ENCODE measurements around the gene IMMP2L.
"Not testable (repeated sequence)": the region's sequence is repeated elsewhere in the genome, so short reads cannot be mapped to it uniquely, and the experiment has no call there.

The IMMP2L gene

GRCh38 chr7:111459065-111459756, 103.1 kb downstream of the IMMP2L start:
- DNase-seq = no peak
- ATAC-seq = no peak

- ATAC-seq, DNase-seq: not testable (repeated sequence)
Observed at GRCh38 chr7:111450705-111451104, 111.6 kb downstream of the IMMP2L start.

GRCh38 chr7:111447502-111447901, 114.8 kb downstream of the IMMP2L start:
- not testable (repeated sequence) for ATAC-seq, DNase-seq

- no peak for ATAC-seq
- DNase-seq = no peak
Observed at GRCh38 chr7:111439977-111440376, 122.3 kb downstream of the IMMP2L start.

- ATAC-seq = no peak
- no peak for DNase-seq
Observed at GRCh38 chr7:111438369-111439289, 123.7 kb downstream of the IMMP2L start.

GRCh38 chr7:111437736-111438135, 124.6 kb downstream of the IMMP2L start:
- no peak for ATAC-seq
- no peak for DNase-seq

- DNase-seq (no peak), ATAC-seq (no peak)
Observed at GRCh38 chr7:111436608-111437007, 125.7 kb downstream of the IMMP2L start.

- no peak for ATAC-seq
- DNase-seq = no peak
Observed at GRCh38 chr7:111433426-111433825, 128.9 kb downstream of the IMMP2L start.

GRCh38 chr7:111429781-111430180, 132.5 kb downstream of the IMMP2L start:
- ATAC-seq (no peak), DNase-seq (no peak)

- DNase-seq (no peak), ATAC-seq (no peak)
Observed at GRCh38 chr7:111424768-111425167, 137.5 kb downstream of the IMMP2L start.

- DNase-seq (no peak), ATAC-seq (no peak)
Observed at GRCh38 chr7:111414374-111414773, 147.9 kb downstream of the IMMP2L start.

- DNase-seq = no peak
- ATAC-seq = no peak
Observed at GRCh38 chr7:111413739-111414138, 148.6 kb downstream of the IMMP2L start.

- no peak for ATAC-seq
- DNase-seq = no peak
Observed at GRCh38 chr7:111410899-111411298, 151.4 kb downstream of the IMMP2L start.

GRCh38 chr7:111409714-111410422, 152.4 kb downstream of the IMMP2L start:
- no peak for DNase-seq

GRCh38 chr7:111408724-111409123, 153.6 kb downstream of the IMMP2L start:
- no peak for DNase-seq
- no peak for ATAC-seq

More at GRCh38 chr7:111409714-111410422, 152.4 kb downstream of the IMMP2L start:
- no peak for ATAC-seq

GRCh38 chr7:111407258-111407657, 155.0 kb downstream of the IMMP2L start:
- no peak for ATAC-seq
- no peak for DNase-seq

- no peak for DNase-seq
- no peak for ATAC-seq
Observed at GRCh38 chr7:111405621-111406020, 156.7 kb downstream of the IMMP2L start.

GRCh38 chr7:111401516-111401915, 160.8 kb downstream of the IMMP2L start:
- no peak for DNase-seq
- ATAC-seq = no peak

- DNase-seq (no peak), ATAC-seq (no peak)
Observed at GRCh38 chr7:111400088-111400487, 162.2 kb downstream of the IMMP2L start.

GRCh38 chr7:111394891-111395290, 167.4 kb downstream of the IMMP2L start:
- DNase-seq (no peak), ATAC-seq (no peak)

GRCh38 chr7:111393011-111393754, 169.1 kb downstream of the IMMP2L start:
- ATAC-seq (no peak), DNase-seq (no peak)

- ATAC-seq (no peak), DNase-seq (no peak)
Observed at GRCh38 chr7:111392294-111392693, 170.0 kb downstream of the IMMP2L start.
